Activated CD4-positive, alpha-beta T cell treated with anti-CD3 and anti-CD28 coated beads, Interleukin-2, amount 50 U/mL, for 48 hours (primary cell): ENCODE results near the gene TRPM2.
"Not testable (repeated sequence)": the region's sequence is repeated elsewhere in the genome, so short reads cannot be mapped to it uniquely, and the experiment has no call there.

Source experiments
- DNase-seq, 2 experiments: peaks; one replicate each; pipeline ENCODE4 v3.0.0-alpha.2; 2020

The TRPM2 gene

DNA sequence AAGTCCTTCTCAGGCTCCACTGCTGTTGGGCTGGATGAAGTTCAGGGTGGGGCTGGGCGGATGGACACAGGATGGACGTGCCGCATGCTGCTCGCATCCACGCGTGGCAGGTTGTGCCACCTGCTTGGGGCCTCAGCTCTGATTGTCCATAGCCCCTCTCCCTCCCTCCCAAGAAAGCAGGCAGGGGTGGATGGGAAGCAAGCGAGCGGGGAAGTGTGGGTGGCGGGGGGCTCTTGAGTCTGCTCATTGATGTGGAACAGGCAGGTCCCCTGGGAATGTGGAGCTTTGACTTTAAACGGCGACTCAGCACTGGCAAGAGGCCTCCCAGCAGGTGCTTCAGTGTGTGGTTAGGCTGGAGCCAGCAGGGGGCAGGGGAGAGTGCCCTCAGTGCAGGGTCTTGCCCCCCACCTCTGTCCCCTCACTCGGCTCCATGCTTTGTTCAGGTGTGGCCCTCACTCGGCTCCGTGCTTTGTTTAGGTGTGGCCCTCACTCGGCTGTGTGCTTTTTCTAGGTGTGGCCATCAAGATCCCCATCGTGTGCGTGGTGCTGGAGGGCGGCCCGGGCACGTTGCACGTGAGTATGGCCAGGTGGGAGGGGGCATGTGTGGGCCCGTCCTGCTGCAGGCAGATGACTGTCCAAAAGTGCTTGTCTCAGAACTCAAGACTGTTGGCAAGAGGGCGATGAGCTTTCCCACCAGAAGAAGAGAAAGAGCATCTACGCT, 23.9 kb downstream of the TRPM2 start:
- DNase-seq: no peak

DNA sequence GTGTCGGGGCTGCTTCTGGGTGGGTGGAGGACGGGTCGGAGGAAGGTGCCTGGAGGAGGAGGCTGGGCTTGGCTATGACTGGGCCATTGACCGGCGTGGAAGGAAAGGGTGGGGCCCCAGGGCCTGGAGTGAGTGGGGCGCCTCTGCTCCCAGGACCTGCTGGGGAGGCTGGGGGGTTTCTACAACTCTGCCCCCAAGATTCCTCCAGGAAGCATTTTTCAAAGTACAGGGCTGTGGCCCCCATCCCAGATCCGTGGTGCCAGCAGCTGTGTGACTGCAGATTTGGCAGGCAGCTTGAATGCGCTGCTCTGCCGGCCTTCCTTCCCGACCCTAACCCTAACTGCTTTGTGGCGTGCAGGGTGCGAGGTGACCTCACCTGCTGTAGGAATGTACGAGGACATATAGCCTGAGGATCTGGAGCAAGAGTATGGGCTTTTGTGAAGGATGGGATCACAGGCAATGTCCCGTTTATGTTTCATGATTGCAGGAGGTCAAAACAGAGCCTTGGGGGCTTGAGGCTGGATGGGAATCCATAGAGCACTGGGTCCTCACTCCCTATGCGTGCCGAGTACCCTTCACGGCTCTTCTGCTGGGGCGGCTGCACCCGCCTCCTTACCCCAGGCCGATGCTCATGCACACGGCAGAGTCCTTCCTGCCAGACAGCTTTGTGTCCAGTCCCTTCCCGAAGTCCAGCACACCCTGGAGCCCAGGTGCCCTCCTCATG, 24.7 kb downstream of the TRPM2 start:
- no peak for DNase-seq

DNA sequence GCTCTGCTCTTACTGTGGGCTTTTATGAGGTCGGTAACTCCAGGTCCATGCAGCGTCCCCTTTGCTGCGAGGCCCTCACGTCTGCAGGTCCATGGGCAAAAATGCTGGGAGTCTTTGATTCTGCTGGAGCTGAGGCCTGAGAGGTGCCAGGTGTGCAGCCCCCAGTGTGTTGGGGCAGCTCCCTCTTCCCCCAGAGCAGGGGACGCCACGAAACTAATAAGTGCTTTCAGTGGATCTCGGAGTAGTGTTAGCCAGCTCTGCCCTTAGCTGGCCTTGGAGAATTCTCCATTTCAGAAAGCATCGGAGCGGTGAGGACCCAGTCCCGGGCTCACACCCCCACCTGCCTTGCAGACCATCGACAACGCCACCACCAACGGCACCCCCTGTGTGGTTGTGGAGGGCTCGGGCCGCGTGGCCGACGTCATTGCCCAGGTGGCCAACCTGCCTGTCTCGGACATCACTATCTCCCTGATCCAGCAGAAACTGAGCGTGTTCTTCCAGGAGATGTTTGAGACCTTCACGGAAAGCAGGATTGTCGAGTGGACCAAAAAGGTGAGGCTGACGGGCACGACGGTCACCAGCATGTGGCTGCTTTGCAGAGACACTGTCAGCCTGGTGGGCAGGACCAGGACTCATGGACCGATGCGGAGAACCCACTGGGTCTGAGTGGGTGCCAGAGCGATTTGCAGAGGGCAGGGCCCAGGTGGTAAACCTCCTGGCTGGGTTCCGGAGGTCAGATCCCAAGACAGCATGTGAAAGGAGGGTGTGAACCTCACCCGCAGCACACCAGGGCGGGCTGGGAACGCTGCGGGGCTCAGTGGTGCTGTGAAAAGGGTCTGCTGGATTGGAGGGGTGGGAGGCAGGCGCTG, 25.5 kb downstream of the TRPM2 start:
- DNase-seq: no peak

DNA sequence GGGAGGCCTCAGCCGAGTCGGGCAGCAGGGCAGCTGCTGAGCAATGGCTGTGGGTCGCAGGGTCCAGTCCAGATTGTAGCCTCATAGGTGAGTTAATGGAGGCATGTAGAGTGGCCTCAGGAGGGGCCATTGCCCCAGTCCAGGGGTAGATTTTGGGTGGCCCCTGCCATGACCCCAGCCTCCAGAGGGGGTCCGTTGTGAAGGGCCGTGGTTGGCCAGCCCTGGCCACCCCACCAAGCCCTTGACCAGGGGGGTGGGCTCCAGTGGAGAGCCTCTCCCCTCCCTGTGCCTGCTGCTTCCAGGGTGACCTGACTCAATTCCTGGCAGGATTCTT, 26.1 kb downstream of the TRPM2 start:
- DNase-seq: no peak

DNA sequence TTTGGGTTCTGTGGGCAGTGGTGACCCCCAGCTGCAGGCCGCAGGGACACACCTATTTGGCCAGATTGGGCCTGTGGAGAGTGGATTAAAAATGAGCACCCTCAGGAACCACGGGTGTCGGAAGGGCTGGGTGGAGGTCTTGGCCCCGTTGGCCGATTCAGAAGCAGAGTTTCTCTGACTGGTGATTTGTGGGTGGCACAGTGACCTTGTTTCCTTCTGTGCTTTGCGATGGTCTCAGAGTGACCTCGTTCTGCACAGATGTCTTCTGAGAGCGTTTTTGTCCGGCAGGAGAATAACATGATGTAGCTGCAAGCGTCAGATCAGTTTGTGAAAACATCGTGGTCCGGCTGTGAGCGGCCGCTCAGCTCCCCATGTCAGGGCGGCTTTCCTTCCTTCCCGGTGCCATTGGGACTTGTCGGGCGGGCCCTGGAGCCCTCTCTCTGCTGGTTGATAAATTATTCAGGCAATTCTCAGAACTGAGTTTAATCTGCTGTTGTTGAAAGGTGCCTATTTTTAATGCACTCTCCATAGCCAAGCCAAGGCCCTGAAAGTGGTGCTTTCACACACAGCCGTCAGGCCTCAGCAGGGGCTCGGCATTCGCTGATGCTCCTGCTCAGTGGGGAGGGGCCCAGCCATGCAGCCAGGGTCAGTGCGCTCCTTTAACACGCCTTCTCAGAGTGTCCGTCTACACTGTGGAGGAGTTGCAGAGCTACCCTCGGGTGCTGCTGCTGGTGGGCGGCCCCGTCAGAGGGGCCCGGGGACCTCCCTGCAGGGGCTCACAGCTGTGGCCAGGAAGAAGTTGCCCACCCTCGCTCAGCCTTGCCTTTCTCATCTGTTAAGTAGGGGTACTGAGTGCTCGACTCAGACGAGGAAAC, 26.8 kb downstream of the TRPM2 start:
- no peak for DNase-seq

DNA sequence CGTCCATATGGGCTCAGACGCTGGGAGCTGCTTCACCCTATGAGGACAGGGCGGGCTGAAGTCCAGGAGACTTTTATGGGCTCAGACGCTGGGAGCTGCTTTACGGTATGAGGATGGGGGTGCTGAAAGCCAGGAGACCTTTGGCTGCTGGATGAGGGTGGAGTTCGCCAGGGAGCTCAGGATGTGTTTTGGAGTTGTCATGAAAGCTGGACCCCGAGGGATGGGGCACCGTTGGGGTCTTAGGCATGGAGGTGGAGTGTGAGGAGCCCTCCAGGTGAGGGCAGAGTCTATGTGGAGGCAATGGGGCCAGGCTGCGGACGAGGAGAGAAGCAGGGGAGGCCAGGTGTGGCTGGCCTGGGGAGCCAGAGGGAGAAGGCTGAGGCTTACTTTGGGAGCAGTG, 27.5 kb downstream of the TRPM2 start:
- DNase-seq: no peak

DNA sequence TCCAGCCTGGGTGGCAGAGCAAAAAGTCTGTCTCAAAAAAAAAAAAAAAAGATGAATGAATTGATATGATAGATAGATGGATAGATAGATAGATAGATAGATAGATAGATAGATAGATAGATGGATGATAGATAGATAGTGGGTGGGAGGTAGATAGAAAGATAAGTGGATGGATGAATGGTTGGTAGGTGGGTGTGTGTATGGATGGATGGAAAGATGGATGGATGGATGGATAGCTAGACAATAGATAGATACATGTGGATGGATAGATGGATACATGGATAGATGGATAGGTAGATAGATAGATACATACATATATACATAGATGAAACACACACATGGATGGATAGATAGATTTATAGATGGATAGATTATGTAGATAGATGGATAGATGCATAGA, 28.5 kb downstream of the TRPM2 start:
- DNase-seq: no peak

DNA sequence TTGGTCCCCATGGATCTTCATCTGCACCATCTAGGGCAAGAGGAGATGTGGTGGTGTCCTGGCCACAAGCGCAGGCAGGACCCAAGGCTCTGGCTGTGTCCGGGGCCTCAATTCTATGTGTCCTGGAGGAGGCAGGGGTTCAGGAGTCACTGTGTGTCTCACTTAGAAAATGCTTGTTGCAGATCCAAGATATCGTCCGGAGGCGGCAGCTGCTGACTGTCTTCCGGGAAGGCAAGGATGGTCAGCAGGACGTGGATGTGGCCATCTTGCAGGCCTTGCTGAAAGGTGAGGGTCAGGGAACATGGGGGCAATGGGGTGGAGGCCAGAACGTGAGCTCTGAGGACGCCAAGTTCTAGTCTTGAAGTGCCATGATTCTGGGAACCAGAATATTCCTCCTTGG, 29.1 kb downstream of the TRPM2 start:
- DNase-seq: no peak

DNA sequence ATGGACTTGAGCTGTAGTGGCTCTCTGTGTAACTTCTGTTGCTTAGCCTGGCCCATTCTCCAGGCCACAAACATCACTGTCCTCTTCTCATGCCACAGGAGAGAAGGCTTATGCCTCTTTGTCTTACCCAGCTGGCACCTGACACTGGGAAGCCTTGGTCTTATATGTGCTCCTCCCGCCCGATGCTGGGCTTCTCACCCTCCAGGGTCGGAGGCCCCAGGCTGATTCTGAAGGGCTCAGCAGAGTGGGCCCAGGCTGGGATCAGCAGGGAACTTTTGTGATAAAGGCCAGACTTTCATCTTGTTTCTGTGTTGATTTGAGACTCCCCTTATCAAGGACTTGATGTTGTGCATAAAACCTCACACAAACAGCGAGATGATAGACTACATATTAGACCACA, 29.8 kb downstream of the TRPM2 start:
- no peak for DNase-seq

DNA sequence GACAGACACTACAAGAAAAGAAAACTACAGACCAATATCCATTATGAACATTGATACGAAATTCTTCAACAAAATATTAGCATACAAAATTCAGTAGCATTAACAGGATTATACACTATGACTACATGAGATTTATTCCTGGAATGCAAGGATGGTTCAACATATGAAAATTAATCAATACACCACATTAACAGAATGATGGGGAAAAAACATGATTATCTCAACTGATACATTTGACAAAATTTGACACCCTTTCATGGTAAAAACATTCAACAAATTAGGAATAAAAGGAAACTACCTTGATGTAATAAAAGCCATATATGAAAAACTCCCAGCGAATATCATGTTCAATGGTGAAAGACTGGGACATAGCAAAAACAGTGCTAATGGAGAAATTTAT, 31.5 kb downstream of the TRPM2 start:
- no peak for DNase-seq

DNA sequence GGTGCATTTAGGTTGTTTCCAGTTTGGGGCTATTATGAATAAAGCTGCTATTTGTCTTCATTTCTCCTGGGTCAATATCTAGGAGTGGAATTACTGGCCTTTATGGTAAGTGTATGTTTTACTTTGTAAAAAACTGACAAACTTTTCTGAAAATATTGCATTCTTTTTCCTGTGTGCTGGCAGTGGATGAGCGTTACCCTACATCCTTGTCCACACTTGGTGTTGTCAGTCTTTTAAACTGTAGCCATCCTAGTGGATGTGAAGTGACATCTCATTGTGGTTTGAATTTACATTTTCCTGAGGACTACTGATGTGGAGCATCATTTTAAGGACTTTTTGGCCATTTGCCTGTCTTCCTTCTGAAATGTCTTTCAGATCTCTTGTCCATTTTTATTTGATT, 35.9 kb downstream of the TRPM2 start:
- no peak for DNase-seq

DNA sequence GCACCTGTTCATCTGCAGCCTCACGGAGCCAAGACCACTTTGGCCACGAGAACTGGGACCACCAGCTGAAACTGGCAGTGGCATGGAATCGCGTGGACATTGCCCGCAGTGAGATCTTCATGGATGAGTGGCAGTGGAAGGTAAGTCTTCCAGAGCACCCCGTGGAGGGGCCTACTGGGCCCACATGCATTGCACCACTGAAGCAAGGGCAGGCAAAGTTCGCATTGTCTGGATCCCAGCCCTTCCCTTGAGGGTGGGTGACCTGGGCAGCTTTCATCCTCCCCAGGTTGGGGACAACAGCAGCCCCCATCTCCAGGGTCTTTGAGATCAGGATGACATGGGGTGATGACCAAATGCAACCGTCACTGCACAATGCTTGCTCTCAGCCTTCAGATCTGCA, 37.5 kb downstream of the TRPM2 start:
- DNase-seq: no peak

DNA sequence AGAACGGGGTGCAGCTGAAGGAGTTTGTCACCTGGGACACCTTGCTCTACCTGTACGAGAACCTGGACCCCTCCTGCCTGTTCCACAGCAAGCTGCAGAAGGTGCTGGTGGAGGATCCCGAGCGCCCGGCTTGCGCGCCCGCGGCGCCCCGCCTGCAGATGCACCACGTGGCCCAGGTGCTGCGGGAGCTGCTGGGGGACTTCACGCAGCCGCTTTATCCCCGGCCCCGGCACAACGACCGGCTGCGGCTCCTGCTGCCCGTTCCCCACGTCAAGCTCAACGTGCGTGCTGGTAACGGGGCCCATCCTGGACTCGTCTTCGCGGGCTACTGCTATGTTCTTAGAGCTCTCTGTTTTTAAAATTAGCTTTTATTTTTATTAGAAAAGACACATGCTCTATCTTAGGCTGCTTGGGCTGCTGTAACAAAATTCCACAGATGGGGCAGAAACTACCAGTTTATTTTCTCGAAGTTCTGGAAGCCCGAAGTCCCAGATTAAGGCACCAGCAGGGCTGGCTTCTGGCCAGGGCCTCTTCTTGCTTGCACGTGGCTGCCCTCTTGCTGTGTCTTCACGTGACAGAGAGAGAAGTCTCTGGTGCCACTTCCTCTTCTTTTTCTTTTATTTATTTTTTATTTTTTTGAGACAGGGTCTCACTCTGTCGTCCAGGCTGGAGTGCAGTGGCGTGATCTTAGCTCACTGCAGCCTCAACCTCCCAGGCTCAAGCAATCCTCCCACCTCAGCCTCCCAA, 38.1 kb downstream of the TRPM2 start:
- no peak for DNase-seq

DNA sequence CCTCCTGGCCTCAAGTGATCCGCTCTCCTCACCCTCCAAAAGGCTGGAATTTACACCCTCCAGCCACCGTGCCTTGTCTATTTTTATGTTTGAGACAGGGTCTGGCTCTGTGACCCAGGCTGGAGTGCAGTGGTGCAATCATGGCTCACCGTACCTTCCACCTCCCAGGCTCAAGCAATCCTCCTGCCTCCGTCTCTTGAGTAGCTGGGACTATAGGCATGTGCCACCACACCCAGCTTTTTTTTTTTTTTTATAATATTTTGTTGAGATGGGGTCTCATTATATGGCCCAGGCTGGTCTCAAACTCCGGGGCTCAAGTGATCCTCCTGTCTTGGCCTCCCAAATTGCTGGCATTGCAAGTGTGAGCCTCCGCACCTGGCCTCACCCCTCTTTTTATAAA, 38.8 kb downstream of the TRPM2 start:
- no peak for DNase-seq

DNA sequence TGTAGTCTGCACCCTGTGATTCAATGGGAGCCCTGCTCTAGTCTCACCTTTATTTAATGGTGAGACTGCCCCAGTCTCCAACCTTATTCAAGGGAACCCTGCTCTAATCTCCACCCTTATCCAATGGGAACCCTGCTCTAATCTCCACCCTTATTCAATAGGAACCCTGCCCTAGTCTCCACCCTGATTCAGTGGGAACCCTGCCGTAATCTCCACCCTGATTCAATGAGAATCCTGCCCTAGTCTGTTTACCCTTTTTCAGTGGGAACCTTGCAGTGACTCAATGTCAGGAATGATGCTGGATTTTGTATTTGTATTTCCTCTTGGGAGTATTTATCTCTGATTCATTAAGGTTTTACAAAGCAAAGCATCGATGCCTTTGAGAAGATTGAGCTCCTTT, 39.5 kb downstream of the TRPM2 start:
- no peak for DNase-seq

DNA sequence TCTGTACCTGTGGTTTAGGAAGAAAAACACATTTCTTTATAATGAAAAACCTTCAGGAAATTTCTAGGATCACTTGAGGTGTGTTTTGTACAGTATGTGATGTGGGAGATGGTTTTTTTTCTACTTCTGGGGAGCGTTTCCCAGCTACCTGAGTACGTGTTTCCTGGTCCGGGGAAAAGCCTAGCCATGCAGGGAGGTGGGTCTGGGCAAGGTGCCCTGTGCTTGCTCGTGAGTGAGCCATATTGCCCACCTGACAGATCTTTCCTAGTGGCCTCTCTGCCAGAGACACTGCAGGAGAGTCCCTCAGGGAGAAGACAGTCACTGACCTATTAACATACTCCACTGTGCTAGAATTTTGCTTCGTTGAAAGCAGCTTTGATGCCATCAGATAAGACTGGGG, 41.3 kb downstream of the TRPM2 start:
- no peak for DNase-seq

DNA sequence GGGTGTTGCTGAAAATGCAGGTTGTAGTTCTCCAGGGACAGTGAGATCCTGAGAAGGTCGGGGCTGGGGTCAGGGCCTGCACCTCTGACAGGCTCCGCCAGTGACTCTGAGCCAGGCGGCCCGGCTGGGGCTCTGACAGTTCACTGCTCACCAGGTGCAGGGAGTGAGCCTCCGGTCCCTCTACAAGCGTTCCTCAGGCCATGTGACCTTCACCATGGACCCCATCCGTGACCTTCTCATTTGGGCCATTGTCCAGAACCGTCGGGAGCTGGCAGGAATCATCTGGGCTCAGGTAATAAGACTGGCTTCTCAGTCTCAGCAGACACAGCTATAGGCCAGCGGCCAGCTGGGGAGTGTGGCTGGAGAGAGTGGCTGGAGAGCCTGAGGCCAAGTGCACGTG, 41.8 kb downstream of the TRPM2 start:
- DNase-seq: no peak

DNA sequence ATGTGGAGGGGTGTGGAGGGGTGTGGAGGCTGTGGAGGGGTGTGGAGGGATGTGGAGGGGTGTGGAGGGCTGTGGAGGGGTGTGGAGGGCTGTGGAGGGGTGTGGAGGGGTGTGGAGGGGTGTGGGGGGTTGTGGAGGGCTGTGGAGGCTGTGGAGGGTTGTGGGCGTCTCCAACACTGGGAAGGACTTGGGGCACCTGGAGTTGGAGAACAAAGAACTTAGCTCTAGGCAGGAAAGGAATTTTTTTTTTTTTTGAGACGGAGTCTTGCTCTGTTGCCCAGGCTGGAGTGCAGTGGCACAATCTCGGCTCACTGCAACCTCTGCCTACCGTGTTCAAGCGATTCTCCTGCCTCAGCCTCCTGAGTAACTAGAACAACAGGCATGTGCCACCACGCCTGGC, 43.4 kb downstream of the TRPM2 start:
- DNase-seq: not testable (repeated sequence)

DNA sequence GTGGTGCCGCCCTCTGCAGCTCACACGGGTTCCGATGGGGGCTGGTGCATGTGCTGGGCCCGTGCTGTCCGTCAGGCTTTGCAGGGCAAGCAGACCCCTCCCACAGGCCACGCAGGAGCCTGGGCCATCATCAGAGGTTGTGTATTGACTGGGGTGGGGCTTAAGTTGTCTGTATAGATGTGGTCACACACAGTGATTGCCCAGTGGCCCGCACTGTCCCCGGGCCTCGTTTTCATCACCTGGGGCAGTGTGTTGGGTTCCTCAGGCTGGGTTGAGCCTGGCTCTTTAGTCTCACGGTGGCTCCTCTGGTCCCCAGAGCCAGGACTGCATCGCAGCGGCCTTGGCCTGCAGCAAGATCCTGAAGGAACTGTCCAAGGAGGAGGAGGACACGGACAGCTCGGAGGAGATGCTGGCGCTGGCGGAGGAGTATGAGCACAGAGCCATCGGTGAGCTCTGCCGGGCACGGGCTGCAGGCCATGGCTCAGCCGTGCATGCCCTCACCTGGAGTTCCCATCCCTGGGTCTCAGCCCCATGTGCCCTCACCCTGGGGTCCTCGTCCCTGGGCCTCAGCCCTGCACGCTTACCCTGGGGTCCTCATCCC, 44.1 kb downstream of the TRPM2 start:
- DNase-seq: no peak

DNA sequence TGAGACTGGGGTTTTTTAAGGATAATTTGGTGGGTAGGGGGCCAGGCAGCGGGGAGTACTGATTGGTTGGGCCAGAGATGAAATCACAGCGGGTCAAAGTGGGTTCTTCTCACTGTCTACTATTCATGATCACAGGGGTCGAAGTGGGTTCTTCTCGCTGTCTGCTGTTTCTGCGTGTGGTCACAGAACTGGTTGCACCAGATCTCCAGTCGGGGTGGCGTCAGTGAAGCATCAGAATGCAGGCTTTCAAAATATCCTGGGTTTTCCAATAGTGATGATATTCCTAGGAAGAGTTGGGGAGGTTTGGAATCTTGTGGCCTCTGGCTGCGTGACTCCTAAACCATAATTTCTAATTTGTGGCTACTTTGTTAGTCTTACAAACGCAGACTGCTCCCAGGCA, 45.1 kb downstream of the TRPM2 start:
- no peak for DNase-seq

DNA sequence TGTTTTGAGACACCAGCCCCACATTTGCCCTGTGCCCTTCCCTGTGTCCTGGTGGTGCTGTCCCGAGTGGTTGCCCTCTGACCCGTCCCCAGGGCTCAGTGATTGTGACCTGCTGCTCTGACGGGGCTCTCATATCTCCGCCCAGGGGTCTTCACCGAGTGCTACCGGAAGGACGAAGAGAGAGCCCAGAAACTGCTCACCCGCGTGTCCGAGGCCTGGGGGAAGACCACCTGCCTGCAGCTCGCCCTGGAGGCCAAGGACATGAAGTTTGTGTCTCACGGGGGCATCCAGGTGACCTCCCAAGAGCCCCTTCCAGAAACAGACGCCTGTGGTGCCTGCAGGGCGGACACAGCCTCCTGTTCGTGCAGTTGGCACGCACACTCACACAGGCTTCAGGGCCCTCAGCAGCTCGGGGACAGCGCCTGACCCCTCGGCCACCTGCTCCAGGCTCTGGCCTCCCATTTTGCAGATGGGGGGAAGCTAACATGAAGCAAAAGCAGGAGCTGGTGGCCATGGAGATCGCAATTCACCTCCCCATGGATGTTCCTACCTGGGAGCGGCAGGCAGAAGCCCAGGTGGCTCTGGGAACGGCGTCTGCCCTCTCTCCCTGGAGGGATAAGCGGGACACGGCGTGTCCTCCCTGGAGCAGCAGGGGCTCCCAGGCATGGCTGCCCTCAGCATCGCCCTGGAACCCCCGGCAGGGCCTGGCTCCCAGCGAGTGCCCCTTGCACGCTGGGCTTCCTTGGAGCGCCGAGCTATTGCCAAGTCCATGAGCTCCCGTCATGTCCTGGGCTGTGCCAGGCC, 45.9 kb downstream of the TRPM2 start:
- DNase-seq: no peak
